B cell (primary cell): ENCODE data around the gene PLEKHH2.

ENCODE experiments used
- CTCF ChIP-seq: fragments of 200-600 bp; IDR thresholded peaks from one replicate; pipeline ENCODE4 v1.8.0; 2022; ENCODE audit warnings: antibody characterized with exemption, mild to moderate bottlenecking
- EZH2 ChIP-seq: IDR thresholded peaks from 2 replicates; pipeline ENCODE4 v1.6.1; 2012; ENCODE audit warnings: borderline replicate concordance, low read depth, mild to moderate bottlenecking, moderate library complexity, low read length; ENCODE audit not compliant: insufficient read depth, poor library complexity, severe bottlenecking

GRCh38 chr2:43814711-43815110, 177.7 kb downstream of the PLEKHH2 start:
- no peak for TF ChIP-seq CTCF
- TF ChIP-seq EZH2 = no peak
